Stimulated activated naive CD8-positive, alpha-beta T cell treated with anti-CD3 and anti-CD28 coated beads, Interleukin-15, amount 100 ng/mL, for 72 hours (primary cell): ENCODE measurements around the gene CRADD.
"Not testable (repeated sequence)": the region's sequence is repeated elsewhere in the genome, so short reads cannot be mapped to it uniquely, and the experiment has no call there.

Experiments used
- ATAC-seq: fragments of 150-1000 bp; cut with Tn5 transposase; 2 replicates; pipeline ENCODE4 v1.10.0; 2021; ENCODE audit warnings: mild to moderate bottlenecking, moderate library complexity
- DNase-seq, 2 donors: peaks; one replicate each; pipeline ENCODE4 v3.0.0; 2021 to 2022
- H3K27ac Mint-ChIP-seq, 2 donors: one replicate each; pipeline ENCODE4 v1.8.0; 2022; ENCODE audit warnings: mild to moderate bottlenecking in 2 of 2, mixed read lengths in 2 of 2, moderate library complexity in 2 of 2
- H3K27me3 Mint-ChIP-seq: one replicate; pipeline ENCODE4 v1.8.0; 2022; ENCODE audit warnings: mixed read lengths
- H3K4me1 Mint-ChIP-seq: one replicate; pipeline ENCODE4 v1.8.0; 2022; ENCODE audit warnings: mild to moderate bottlenecking, mixed read lengths
- H3K4me3 Mint-ChIP-seq, 2 donors: one replicate each; pipeline ENCODE4 v1.8.0; 2022; ENCODE audit warnings: mild to moderate bottlenecking in 2 of 2, mixed read lengths in 2 of 2, moderate library complexity in 1 of 2
- H3K9me3 Mint-ChIP-seq, 2 donors: one replicate each; pipeline ENCODE4 v1.8.0; 2022; ENCODE audit warnings: mixed read lengths in 2 of 2

The CRADD gene

GRCh38 chr12:93708952-93709351, 31.8 kb downstream of the CRADD start:
- no peak for ATAC-seq
- no peak for DNase-seq
- Mint-ChIP-seq H3K4me3 (no peak overlapping the region), H3K27ac (no peak overlapping the region), H3K9me3 (peaks cover 30 to 37% of the 10 kb centered on the region in 2 donors), H3K4me1 (peaks cover 31% of the 10 kb centered on the region), H3K27me3 (no peaks in the 10 kb centered on the region)

GRCh38 chr12:93709386-93709785, 32.2 kb downstream of the CRADD start:
- H3K27me3 Mint-ChIP-seq: no peaks in the 10 kb centered on the region
- ATAC-seq (no peak), DNase-seq (no peak)
- no peak overlapping the region for H3K4me3 Mint-ChIP-seq
- peak overlapping the region in 1 of 2 donors; percentile 17 for H3K27ac Mint-ChIP-seq
- H3K4me1 Mint-ChIP-seq: peaks cover 28% of the 10 kb centered on the region
- peaks cover 30 to 37% of the 10 kb centered on the region in 2 donors for H3K9me3 Mint-ChIP-seq

GRCh38 chr12:93710574-93710926, 33.4 kb downstream of the CRADD start:
- peaks cover 31% of the 10 kb centered on the region for H3K4me1 Mint-ChIP-seq
- H3K4me3 Mint-ChIP-seq: no peak overlapping the region
- DNase-seq: no peak
- H3K27ac Mint-ChIP-seq: no peak overlapping the region
- no peak for ATAC-seq
- H3K9me3 Mint-ChIP-seq: peaks cover 30 to 37% of the 10 kb centered on the region in 2 donors
- no peaks in the 10 kb centered on the region for H3K27me3 Mint-ChIP-seq

- H3K4me3 Mint-ChIP-seq, H3K27me3 Mint-ChIP-seq, DNase-seq, ATAC-seq, H3K27ac Mint-ChIP-seq: not testable (repeated sequence)
- H3K4me1 Mint-ChIP-seq: peaks cover 21% of the 10 kb centered on the region
- H3K9me3 Mint-ChIP-seq: peaks cover 30 to 37% of the 10 kb centered on the region in 2 donors
Measured at GRCh38 chr12:93711502-93711901, 34.3 kb downstream of the CRADD start.

- DNase-seq: no peak
- Mint-ChIP-seq H3K4me1 (peaks cover 21% of the 10 kb centered on the region), H3K4me3 (no peak overlapping the region), H3K9me3 (peaks cover 30 to 37% of the 10 kb centered on the region in 2 donors), H3K27me3 (no peaks in the 10 kb centered on the region), H3K27ac (no peak overlapping the region)
- no peak for ATAC-seq
Measured at GRCh38 chr12:93712200-93712599, 35.0 kb downstream of the CRADD start.

GRCh38 chr12:93713060-93713459, 35.9 kb downstream of the CRADD start:
- DNase-seq (no peak), ATAC-seq (no peak)
- no peak overlapping the region for H3K4me3 Mint-ChIP-seq
- H3K9me3 Mint-ChIP-seq: peaks cover 33 to 37% of the 10 kb centered on the region in 2 donors
- H3K27ac Mint-ChIP-seq: no peak overlapping the region
- H3K4me1 Mint-ChIP-seq: peaks cover 21% of the 10 kb centered on the region
- H3K27me3 Mint-ChIP-seq: no peaks in the 10 kb centered on the region

- H3K27me3 Mint-ChIP-seq: no peaks in the 10 kb centered on the region
- no peak overlapping the region for H3K27ac Mint-ChIP-seq
- H3K4me3 Mint-ChIP-seq: no peak overlapping the region
- ATAC-seq (no peak), DNase-seq (no peak)
- H3K4me1 Mint-ChIP-seq: peaks cover 21% of the 10 kb centered on the region
- peaks cover 31 to 33% of the 10 kb centered on the region in 2 donors for H3K9me3 Mint-ChIP-seq
Measured at GRCh38 chr12:93713800-93714199, 36.6 kb downstream of the CRADD start.

- Mint-ChIP-seq H3K4me3 (no peak overlapping the region), H3K27me3 (no peaks in the 10 kb centered on the region), H3K4me1 (peaks cover 21% of the 10 kb centered on the region), H3K9me3 (peaks cover 25 to 27% of the 10 kb centered on the region in 2 donors), H3K27ac (no peak overlapping the region)
- ATAC-seq (no peak), DNase-seq (no peak)
Measured at GRCh38 chr12:93714382-93714781, 37.2 kb downstream of the CRADD start.

GRCh38 chr12:93719710-93720109, 42.5 kb downstream of the CRADD start:
- Mint-ChIP-seq H3K27me3 (no peaks in the 10 kb centered on the region), H3K9me3 (peaks cover 23 to 32% of the 10 kb centered on the region in 2 donors), H3K27ac (no peak overlapping the region), H3K4me1 (peaks cover 14% of the 10 kb centered on the region), H3K4me3 (no peak overlapping the region)
- no peak for DNase-seq
- no peak for ATAC-seq

- H3K4me1 Mint-ChIP-seq: peaks cover 6% of the 10 kb centered on the region
- H3K9me3 Mint-ChIP-seq: peaks cover 23 to 32% of the 10 kb centered on the region in 2 donors
- H3K27ac Mint-ChIP-seq: no peak overlapping the region
- no peak for DNase-seq
- ATAC-seq: no peak
- no peak overlapping the region for H3K4me3 Mint-ChIP-seq
- H3K27me3 Mint-ChIP-seq: no peaks in the 10 kb centered on the region
Measured at GRCh38 chr12:93720559-93720958, 43.4 kb downstream of the CRADD start.

- Mint-ChIP-seq H3K4me1 (peaks cover 9% of the 10 kb centered on the region), H3K4me3 (no peak overlapping the region), H3K27ac (no peak overlapping the region), H3K27me3 (no peaks in the 10 kb centered on the region), H3K9me3 (peaks cover 23 to 32% of the 10 kb centered on the region in 2 donors)
- ATAC-seq: no peak
- DNase-seq: no peak
Measured at GRCh38 chr12:93722179-93722578, 45.0 kb downstream of the CRADD start.

GRCh38 chr12:93722835-93723567, 45.8 kb downstream of the CRADD start:
- H3K9me3 Mint-ChIP-seq: peaks cover 20 to 27% of the 10 kb centered on the region in 2 donors
- DNase-seq (no peak), ATAC-seq (no peak)
- H3K4me1 Mint-ChIP-seq: peaks cover 12% of the 10 kb centered on the region
- no peak overlapping the region for H3K4me3 Mint-ChIP-seq
- H3K27me3 Mint-ChIP-seq: no peaks in the 10 kb centered on the region
- no peak overlapping the region for H3K27ac Mint-ChIP-seq

GRCh38 chr12:93723568-93723930, 46.4 kb downstream of the CRADD start:
- H3K9me3 Mint-ChIP-seq: peaks cover 18 to 21% of the 10 kb centered on the region in 2 donors
- H3K27ac Mint-ChIP-seq: no peak overlapping the region
- DNase-seq: no peak
- no peak for ATAC-seq
- H3K27me3 Mint-ChIP-seq: no peaks in the 10 kb centered on the region
- peaks cover 12% of the 10 kb centered on the region for H3K4me1 Mint-ChIP-seq
- no peak overlapping the region for H3K4me3 Mint-ChIP-seq

- DNase-seq (no peak), ATAC-seq (no peak)
- Mint-ChIP-seq H3K9me3 (peaks cover 14% of the 10 kb centered on the region in 2 donors), H3K27ac (no peak overlapping the region), H3K4me1 (peaks cover 12% of the 10 kb centered on the region), H3K27me3 (no peaks in the 10 kb centered on the region), H3K4me3 (no peak overlapping the region)
Measured at GRCh38 chr12:93725531-93725930, 48.4 kb downstream of the CRADD start.

GRCh38 chr12:93727195-93727811, 50.1 kb downstream of the CRADD start:
- H3K9me3 Mint-ChIP-seq: peaks cover 6 to 7% of the 10 kb centered on the region in 2 donors
- no peak overlapping the region for H3K27ac Mint-ChIP-seq
- H3K4me1 Mint-ChIP-seq: peaks cover 12% of the 10 kb centered on the region
- H3K4me3 Mint-ChIP-seq: no peak overlapping the region
- H3K27me3 Mint-ChIP-seq: no peaks in the 10 kb centered on the region
- ATAC-seq (no peak), DNase-seq (no peak)

- ATAC-seq (no peak), DNase-seq (no peak)
- H3K27me3 Mint-ChIP-seq: no peaks in the 10 kb centered on the region
- H3K9me3 Mint-ChIP-seq: peaks cover under 1 to 1% of the 10 kb centered on the region in 2 donors
- H3K4me3 Mint-ChIP-seq: no peak overlapping the region
- no peak overlapping the region for H3K27ac Mint-ChIP-seq
- peaks cover 7% of the 10 kb centered on the region for H3K4me1 Mint-ChIP-seq
Measured at GRCh38 chr12:93727911-93728310, 50.7 kb downstream of the CRADD start.
